Stomach (tissue), 4 donors: Measurements from ENCODE around the gene INPP5A.

Experiments used
- POLR2A ChIP-seq, 4 donors: fragments of 450-650 bp; IDR thresholded peaks; one replicate each; pipeline ENCODE4 v1.6.1; 2016; ENCODE audit warnings: antibody characterized with exemption in 4 of 4, control low read depth in 2 of 4, mild to moderate bottlenecking in 1 of 4, moderate library complexity in 1 of 4
- TF ChIP-seq, protein P1 (sequence below), 7 experiments: fragments of 450-650 bp in 4 of 7; fragments of 200-600 bp in 3 of 7; sonication (generic) in 3 of 7; IDR thresholded peaks; one replicate each; pipeline ENCODE4 v1.5.1; 2016 to 2019; ENCODE audit warnings: antibody characterized with exemption in 7 of 7, control low read depth in 2 of 7, mild to moderate bottlenecking in 1 of 7

DNA sequence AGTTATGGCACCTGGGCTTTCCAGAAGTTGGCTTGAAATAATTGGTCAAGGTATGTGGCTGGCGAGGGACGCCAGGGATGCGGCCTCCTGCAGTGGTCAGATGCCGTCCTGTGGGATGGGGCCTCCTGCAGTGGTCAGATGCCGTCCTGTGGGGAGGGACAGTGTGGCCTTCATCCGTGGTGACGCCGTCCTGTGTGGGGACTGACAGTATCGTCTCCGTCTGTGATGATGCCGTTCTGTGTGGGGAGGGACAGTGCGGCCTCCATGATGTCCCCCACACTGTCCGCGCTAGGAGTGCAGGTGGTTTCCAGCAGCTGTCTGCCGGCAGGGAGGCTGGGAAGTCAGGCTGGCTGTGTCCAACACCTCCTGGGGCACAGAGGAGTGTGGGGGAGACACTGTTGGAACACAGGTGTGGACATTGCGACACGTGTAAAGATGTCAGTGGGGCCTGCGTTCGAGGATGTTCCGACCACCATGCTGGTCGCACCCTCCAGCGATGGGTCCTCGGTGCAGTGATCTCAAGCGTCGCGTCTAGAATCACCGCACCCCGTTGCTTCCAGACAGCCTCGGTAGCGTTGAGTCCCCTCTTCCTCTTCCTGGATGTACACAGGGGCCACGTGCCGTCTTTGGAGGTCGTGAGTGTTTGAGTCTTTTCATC lies 52.6 kb downstream of the INPP5A start:
- no peak for TF ChIP-seq POLR2A (IDR thresholded peaks at IDR 0.05)
- TF ChIP-seq, protein P1, sequence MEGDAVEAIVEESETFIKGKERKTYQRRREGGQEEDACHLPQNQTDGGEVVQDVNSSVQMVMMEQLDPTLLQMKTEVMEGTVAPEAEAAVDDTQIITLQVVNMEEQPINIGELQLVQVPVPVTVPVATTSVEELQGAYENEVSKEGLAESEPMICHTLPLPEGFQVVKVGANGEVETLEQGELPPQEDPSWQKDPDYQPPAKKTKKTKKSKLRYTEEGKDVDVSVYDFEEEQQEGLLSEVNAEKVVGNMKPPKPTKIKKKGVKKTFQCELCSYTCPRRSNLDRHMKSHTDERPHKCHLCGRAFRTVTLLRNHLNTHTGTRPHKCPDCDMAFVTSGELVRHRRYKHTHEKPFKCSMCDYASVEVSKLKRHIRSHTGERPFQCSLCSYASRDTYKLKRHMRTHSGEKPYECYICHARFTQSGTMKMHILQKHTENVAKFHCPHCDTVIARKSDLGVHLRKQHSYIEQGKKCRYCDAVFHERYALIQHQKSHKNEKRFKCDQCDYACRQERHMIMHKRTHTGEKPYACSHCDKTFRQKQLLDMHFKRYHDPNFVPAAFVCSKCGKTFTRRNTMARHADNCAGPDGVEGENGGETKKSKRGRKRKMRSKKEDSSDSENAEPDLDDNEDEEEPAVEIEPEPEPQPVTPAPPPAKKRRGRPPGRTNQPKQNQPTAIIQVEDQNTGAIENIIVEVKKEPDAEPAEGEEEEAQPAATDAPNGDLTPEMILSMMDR (IDR thresholded peaks at IDR 0.05) = no peak
